WERI-Rb-1 (cell line): ENCODE measurements around the gene COL19A1.

ENCODE experiments used
- DNase-seq: peaks from one replicate; pipeline ENCODE4 v3.0.0-alpha.2; 2020
- H3K27ac ChIP-seq: fragments of 250-450 bp; sonication (Bioruptor Pico); 2 replicates; pipeline ENCODE4 v1.5.1; 2020; ENCODE audit warnings: mild to moderate bottlenecking, moderate library complexity
- H3K27me3 ChIP-seq: fragments of 250-450 bp; sonication (Bioruptor Pico); 2 replicates; pipeline ENCODE4 v1.5.1; 2021; ENCODE audit warnings: mild to moderate bottlenecking, low read depth, moderate library complexity; ENCODE audit not compliant: insufficient read depth, severe bottlenecking
- H3K36me3 ChIP-seq: fragments of 250-450 bp; sonication (Bioruptor Pico); 2 replicates; pipeline ENCODE4 v1.5.1; 2020; ENCODE audit warnings: mild to moderate bottlenecking, moderate library complexity
- H3K4me3 ChIP-seq: 2 replicates; pipeline ENCODE4 v1.5.1; 2011; ENCODE audit warnings: low read depth, mild to moderate bottlenecking, control low read depth, low read length
- H3K9me3 ChIP-seq: fragments of 250-450 bp; sonication (Bioruptor Pico); 2 replicates; pipeline ENCODE4 v1.5.1; 2021; ENCODE audit warnings: mild to moderate bottlenecking, moderate library complexity; ENCODE audit not compliant: severe bottlenecking
- TF ChIP-seq, protein P1 (sequence below): IDR thresholded peaks from 2 replicates; pipeline ENCODE4 v1.5.1; 2011; ENCODE audit warnings: low read depth, mild to moderate bottlenecking, control low read depth, inconsistent platforms, low read length

Gene COL19A1

DNA sequence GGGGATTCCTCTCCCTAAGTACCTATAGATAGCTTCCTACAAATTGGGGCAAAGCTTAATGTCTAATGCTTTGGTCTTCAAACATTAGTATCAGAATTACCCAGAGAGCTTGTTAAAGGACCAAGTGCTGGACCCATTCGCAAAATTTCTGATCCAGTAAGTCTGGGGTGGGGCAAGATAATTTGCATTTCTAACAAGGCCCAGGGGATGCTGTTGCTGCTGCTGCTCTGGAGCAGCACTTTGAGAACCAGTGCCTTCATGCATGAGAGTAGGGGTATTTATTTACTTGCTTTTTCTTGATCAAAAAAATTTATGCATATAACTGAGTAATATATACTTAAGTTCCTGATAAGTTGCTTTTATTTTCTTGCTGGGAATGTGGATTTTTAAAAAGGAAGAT lies 24.5 kb upstream of the COL19A1 start:
- Histone ChIP-seq H3K36me3 (no peaks in the 10 kb centered on the region), H3K4me3 (no peak overlapping the region), H3K27ac (no peak overlapping the region), H3K27me3 (no peaks in the 10 kb centered on the region), H3K9me3 (no peaks in the 10 kb centered on the region)
- TF ChIP-seq, protein P1, sequence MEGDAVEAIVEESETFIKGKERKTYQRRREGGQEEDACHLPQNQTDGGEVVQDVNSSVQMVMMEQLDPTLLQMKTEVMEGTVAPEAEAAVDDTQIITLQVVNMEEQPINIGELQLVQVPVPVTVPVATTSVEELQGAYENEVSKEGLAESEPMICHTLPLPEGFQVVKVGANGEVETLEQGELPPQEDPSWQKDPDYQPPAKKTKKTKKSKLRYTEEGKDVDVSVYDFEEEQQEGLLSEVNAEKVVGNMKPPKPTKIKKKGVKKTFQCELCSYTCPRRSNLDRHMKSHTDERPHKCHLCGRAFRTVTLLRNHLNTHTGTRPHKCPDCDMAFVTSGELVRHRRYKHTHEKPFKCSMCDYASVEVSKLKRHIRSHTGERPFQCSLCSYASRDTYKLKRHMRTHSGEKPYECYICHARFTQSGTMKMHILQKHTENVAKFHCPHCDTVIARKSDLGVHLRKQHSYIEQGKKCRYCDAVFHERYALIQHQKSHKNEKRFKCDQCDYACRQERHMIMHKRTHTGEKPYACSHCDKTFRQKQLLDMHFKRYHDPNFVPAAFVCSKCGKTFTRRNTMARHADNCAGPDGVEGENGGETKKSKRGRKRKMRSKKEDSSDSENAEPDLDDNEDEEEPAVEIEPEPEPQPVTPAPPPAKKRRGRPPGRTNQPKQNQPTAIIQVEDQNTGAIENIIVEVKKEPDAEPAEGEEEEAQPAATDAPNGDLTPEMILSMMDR = no peak
- DNase-seq = no peak

GRCh38 chr6:69843189-69843588 lies 23.2 kb upstream of the COL19A1 start:
- Histone ChIP-seq H3K27ac (no peak overlapping the region), H3K9me3 (no peaks in the 10 kb centered on the region), H3K36me3 (no peaks in the 10 kb centered on the region), H3K4me3 (no peak overlapping the region), H3K27me3 (no peaks in the 10 kb centered on the region)
- TF ChIP-seq, protein P1 = no peak
- DNase-seq = no peak

- TF ChIP-seq, protein P1 = no peak
- Histone ChIP-seq H3K36me3 (no peaks in the 10 kb centered on the region), H3K4me3 (no peak overlapping the region), H3K9me3 (no peaks in the 10 kb centered on the region), H3K27ac (no peak overlapping the region), H3K27me3 (no peaks in the 10 kb centered on the region)
- DNase-seq = no peak
These were observed 20.0 kb upstream of the COL19A1 start for GRCh38 chr6:69846312-69846711.

DNA sequence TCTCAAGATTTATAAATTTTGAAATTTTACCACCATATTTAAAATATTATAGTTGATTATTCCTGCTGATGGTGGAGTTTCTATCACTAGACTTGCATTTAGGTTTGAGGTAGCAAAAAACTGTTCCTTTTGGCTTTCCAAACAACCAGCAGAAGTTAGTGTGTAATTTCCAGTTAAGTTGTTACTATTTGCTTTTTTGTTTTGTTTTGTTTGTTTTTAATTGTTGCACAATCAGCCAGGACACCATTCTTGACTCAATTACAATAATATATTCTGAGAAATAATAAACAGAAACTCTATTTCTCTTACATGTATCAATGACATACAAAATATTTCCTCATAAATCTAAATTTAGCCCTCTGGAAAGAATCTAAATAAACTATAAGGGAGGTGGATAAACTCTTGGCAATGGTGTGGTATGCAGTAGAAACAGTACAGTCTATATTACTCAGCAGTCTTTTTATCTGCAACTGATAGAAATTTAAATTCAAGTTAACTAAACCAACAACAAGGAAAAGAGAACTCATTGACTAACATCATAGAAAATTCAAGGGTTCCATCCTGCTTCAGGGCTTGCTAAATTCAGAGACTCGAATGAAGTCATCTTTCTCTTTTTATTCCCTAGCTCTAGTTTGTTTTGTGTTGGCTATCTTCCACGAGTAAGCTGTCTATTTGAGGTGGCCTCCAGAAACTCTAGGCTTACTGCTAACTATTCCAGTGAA lies 19.4 kb upstream of the COL19A1 start:
- DNase-seq = no peak
- Histone ChIP-seq H3K4me3 (no peak overlapping the region), H3K27me3 (no peaks in the 10 kb centered on the region), H3K9me3 (no peaks in the 10 kb centered on the region), H3K27ac (no peak overlapping the region), H3K36me3 (no peaks in the 10 kb centered on the region)
- TF ChIP-seq, protein P1 = no peak

- Histone ChIP-seq H3K9me3 (no peaks in the 10 kb centered on the region), H3K4me3 (no peak overlapping the region), H3K36me3 (no peaks in the 10 kb centered on the region), H3K27me3 (no peaks in the 10 kb centered on the region), H3K27ac (no peak overlapping the region)
- no peak for DNase-seq
- TF ChIP-seq, protein P1 = no peak
These were observed 18.9 kb upstream of the COL19A1 start for GRCh38 chr6:69847492-69847788.

DNA sequence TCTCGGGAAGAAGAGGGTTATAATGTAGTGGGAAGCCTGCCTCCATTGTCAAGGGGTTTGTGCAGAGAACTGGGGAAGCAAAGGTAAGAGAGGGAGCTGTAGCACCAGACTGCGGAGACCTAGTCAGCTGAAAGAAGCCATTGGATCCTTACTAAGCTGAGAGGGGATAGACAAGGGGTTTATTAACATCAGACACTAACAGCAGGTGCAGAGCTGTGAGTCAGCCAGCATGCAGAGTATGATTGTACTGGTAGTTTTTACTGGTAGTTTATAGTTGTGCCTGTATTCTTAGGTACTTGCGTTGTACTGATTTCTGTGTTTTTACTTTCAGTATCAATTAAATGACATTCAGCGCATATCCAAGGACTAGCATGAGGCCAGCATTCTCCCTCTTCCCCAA lies 17.8 kb upstream of the COL19A1 start:
- Histone ChIP-seq H3K27ac (no peak overlapping the region), H3K9me3 (no peaks in the 10 kb centered on the region), H3K27me3 (no peaks in the 10 kb centered on the region), H3K4me3 (no peak overlapping the region), H3K36me3 (no peaks in the 10 kb centered on the region)
- no peak for DNase-seq
- TF ChIP-seq, protein P1 = no peak
